Activated T-cell treated with anti-CD3 and anti-CD28 coated beads, Interleukin-2, amount 50 U/mL, for 24 hours (primary cell): ENCODE results near the gene CTXN3.

Experiments used
- DNase-seq: peaks from one replicate; pipeline ENCODE4 v3.0.0-alpha.2; 2020
- H3K27ac Mint-ChIP-seq: 2 replicates; pipeline ENCODE4 v1.8.0; 2020; ENCODE audit warnings: mild to moderate bottlenecking, mixed read lengths
- H3K27me3 Mint-ChIP-seq: 2 replicates; pipeline ENCODE4 v1.8.0; 2020; ENCODE audit warnings: mixed read lengths
- H3K36me3 Mint-ChIP-seq: 2 replicates; pipeline ENCODE4 v1.8.0; 2020; ENCODE audit warnings: low read depth, mixed read lengths
- H3K4me1 Mint-ChIP-seq: 2 replicates; pipeline ENCODE4 v1.8.0; 2020; ENCODE audit warnings: low read depth, mixed read lengths
- H3K4me3 Mint-ChIP-seq: 2 replicates; pipeline ENCODE4 v1.8.0; 2020; ENCODE audit warnings: mild to moderate bottlenecking, moderate library complexity, mixed read lengths
- H3K9me3 Mint-ChIP-seq: 2 replicates; pipeline ENCODE4 v1.8.0; 2020; ENCODE audit warnings: mixed read lengths

Gene CTXN3

DNA sequence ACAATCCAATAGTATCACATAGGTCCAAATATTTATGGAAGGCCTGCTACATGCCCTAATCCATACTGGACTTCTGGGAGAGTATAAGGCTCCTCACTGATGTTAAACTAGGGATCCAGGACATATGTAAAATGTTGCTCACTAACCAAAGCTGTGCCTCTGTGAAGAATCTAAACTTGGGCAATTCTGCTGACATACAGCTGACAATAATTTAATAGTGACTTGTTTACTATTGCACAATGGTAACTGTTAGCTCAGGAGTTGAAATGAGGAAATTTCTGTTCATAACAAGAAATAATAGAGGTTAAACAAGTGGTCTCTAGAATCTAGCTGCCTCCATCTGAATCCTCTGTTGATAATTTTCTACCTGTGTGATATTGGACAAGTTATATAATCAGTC is 14.9 kb upstream of the CTXN3 start:
- no peak for DNase-seq
- Mint-ChIP-seq H3K4me3 (no peak overlapping the region), H3K27me3 (peaks cover 23% of the 10 kb centered on the region), H3K27ac (no peak overlapping the region), H3K4me1 (no peaks in the 10 kb centered on the region), H3K9me3 (no peaks in the 10 kb centered on the region), H3K36me3 (no peaks in the 10 kb centered on the region)

DNA sequence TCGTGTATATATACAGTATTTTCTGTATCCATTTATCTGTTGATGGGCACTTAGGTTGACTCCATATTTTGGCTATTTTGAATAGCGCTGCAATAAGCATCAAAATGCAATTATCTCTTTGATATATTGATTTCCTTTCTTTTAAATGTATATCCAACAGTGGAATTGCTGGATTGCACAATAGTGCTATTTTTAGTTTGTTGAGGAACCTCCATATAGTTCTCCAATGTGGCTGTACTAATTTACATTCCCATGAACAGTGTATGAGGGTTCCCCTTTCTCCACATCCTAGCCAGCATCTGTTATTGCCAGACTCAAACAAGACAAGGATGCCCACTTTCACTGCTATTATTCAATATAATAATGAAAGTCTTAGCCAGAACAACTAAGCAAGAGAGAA is 9.1 kb upstream of the CTXN3 start:
- peaks cover 17% of the 10 kb centered on the region for H3K27me3 Mint-ChIP-seq
- H3K36me3 Mint-ChIP-seq = no peaks in the 10 kb centered on the region
- no peaks in the 10 kb centered on the region for H3K4me1 Mint-ChIP-seq
- H3K27ac Mint-ChIP-seq = no peak overlapping the region
- no peak for DNase-seq
- no peak overlapping the region for H3K4me3 Mint-ChIP-seq
- H3K9me3 Mint-ChIP-seq = no peaks in the 10 kb centered on the region

DNA sequence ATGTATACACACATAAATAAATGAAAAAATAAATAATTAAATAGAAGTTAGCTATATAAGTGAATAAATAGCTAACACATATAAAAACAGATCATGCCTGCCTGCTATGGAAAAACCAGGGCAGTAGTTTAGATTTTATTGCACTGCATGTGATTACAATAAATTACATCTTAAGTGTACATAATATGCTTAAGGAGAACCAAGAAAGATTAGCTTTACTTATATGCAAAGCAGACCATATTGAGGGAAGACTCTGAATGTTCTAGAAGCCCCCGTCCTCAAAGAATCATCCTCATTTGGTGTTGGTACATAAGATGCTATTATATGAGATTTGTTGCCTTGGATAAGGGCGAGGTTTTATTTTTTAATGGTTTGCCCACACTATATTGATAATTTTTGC is 5.9 kb upstream of the CTXN3 start:
- no peak for DNase-seq
- Mint-ChIP-seq H3K4me1 (no peaks in the 10 kb centered on the region), H3K27me3 (peaks cover 5% of the 10 kb centered on the region), H3K4me3 (no peak overlapping the region), H3K36me3 (no peaks in the 10 kb centered on the region), H3K27ac (no peak overlapping the region), H3K9me3 (no peaks in the 10 kb centered on the region)

DNA sequence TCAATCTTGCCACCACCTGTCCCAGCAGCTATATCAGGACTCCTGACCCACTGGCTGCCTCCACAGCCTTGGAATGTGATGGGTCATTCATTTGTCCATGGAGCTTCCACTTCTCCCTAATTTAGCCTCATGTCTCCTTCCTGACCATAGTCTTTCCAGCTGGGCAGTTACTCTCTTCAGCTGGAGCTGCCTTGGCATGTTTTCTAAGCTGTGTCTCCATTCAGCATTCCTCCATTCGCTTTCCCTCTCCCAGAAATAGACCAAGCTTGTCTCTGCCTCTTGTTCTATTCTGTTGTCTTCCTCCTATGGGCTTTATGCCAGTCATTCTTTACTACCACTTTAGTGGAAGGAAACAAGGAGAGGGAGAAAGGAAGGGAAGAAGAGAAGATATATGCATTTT is 5.3 kb upstream of the CTXN3 start:
- Mint-ChIP-seq H3K9me3 (no peaks in the 10 kb centered on the region), H3K4me1 (no peaks in the 10 kb centered on the region), H3K27me3 (no peaks in the 10 kb centered on the region), H3K36me3 (no peaks in the 10 kb centered on the region), H3K4me3 (no peak overlapping the region), H3K27ac (no peak overlapping the region)
- DNase-seq = no peak

DNA sequence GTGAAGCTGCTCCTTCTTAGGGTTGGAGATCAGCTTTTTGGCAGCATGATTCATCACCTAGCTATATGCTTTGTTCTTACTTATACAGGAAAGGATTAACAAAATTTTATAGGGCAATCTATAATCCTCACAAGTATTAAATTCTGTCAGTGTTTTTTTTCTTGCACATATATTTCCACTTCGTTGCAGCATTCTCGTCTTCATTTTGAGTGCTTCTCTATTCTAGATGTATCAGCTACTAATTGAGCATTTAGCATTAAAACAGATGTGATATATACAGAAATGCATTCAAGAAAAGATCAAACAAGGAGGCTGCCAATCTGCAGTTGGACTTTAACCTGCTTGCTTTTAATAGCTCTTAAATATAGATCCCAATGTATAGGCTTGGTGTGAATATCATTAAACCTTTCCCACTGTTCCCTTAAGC is 3.6 kb upstream of the CTXN3 start:
- no peak overlapping the region for H3K27ac Mint-ChIP-seq
- H3K4me1 Mint-ChIP-seq = no peaks in the 10 kb centered on the region
- H3K4me3 Mint-ChIP-seq = no peak overlapping the region
- H3K9me3 Mint-ChIP-seq = no peaks in the 10 kb centered on the region
- H3K36me3 Mint-ChIP-seq = no peaks in the 10 kb centered on the region
- no peak for DNase-seq
- no peaks in the 10 kb centered on the region for H3K27me3 Mint-ChIP-seq

DNA sequence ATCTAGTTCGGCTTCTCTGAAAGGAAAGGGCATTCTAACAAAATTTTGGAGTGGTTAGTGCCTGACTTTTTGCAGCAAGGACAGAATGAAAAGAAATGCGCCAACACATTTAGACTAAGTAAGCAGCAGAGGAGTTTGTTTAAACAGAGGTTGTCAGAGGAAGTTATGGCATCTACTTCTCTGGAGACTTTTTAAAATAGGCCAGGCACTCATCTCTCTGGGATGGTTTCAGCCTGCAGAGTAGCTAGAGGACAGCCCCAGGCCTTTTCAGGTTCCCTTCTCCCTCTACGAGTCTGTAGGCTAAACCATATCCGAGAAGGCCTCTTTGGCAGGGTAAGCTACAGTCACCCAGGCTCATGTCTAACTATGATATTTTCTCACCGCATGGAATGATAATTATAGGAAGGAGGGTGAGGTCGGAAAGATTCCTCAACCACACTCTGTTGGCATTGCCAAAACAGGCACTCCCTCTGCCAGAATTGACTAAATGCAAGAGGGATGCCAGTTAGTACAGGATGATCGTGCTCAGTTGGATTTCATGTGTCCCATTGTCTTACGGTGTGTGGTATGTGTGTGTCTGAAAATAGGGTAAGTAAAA is 1.4 kb upstream of the CTXN3 start:
- Mint-ChIP-seq H3K9me3 (no peaks in the 10 kb centered on the region), H3K27ac (no peak overlapping the region), H3K4me3 (no peak overlapping the region), H3K36me3 (no peaks in the 10 kb centered on the region), H3K4me1 (no peaks in the 10 kb centered on the region), H3K27me3 (no peaks in the 10 kb centered on the region)
- no peak for DNase-seq

DNA sequence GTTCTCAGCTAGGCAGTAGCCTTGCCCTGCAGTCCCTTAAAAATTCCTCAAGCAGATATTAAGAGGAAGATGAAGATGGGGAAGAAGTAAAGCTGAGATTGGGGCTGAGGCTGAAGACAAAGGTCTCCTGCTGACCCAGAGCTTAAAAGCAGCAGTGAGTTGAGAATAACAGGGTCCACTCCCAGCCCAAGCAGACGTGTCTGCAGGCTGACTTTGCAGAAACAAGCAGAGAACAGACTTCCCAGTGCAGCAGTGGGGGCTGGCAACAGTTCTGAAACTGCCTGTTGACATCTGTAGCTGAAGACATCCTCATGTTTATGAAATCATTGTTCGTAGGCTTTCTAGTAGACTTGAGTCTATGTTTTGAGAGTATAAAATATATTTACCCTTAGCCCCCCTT is 1.1 kb downstream of the CTXN3 start:
- DNase-seq = no peak
- H3K4me3 Mint-ChIP-seq = no peak overlapping the region
- no peaks in the 10 kb centered on the region for H3K36me3 Mint-ChIP-seq
- no peaks in the 10 kb centered on the region for H3K4me1 Mint-ChIP-seq
- H3K27ac Mint-ChIP-seq = no peak overlapping the region
- H3K9me3 Mint-ChIP-seq = no peaks in the 10 kb centered on the region
- peaks cover 3% of the 10 kb centered on the region for H3K27me3 Mint-ChIP-seq

DNA sequence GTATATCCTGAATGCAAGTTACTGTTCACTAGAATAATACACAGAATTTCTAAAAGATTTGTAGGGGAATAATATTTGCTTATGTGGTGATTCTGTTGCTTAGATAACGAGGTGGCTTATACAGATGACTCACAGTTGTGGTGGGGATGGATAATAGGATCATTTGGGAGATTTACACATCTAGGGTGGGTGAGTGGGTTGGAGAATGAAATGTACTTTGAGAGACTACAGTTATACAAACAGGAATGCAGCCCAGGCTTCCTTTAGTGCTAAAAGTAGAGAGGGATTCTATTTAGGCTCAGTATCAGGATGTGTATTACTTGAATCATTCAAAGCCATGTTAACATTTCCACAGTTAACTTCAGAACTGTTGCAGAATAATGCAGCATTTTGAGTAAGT is 1.8 kb downstream of the CTXN3 start:
- Mint-ChIP-seq H3K9me3 (no peaks in the 10 kb centered on the region), H3K27ac (no peak overlapping the region), H3K4me1 (no peaks in the 10 kb centered on the region), H3K4me3 (no peak overlapping the region), H3K36me3 (no peaks in the 10 kb centered on the region), H3K27me3 (peaks cover 3% of the 10 kb centered on the region)
- DNase-seq = no peak

DNA sequence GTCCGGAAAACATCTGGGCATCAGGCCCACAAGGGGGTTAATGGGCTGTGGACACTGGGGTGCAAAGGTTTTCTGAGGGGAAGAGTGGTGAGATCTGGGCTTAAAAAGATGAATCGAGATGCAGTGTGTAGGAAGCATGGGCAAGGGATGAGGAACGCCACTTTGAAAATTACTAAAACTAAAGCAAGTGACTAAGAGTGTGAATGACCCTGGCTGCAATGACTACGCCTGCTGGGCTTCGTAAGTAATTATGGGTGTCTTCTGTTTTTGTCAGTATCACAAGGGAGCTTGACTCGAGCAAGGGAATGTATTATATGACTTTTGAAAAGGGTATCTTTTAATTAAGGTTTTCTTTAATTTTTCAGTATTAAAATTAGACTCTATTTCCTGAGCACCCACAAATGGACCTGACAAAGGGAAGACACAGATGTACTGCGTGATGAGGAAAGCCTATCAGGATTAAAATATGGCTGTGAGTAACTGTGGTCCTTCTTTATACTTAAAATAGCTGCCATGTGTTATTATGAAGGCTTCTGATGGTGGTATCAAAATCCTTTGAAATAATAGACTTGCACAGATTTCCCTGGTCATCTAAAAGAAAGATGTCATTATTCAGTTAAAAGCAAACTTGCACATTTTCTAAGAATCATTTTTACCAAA is 4.2 kb downstream of the CTXN3 start:
- peaks cover 7% of the 10 kb centered on the region for H3K27me3 Mint-ChIP-seq
- H3K9me3 Mint-ChIP-seq = no peaks in the 10 kb centered on the region
- no peaks in the 10 kb centered on the region for H3K4me1 Mint-ChIP-seq
- H3K27ac Mint-ChIP-seq = no peak overlapping the region
- H3K4me3 Mint-ChIP-seq = no peak overlapping the region
- no peak for DNase-seq
- no peaks in the 10 kb centered on the region for H3K36me3 Mint-ChIP-seq

DNA sequence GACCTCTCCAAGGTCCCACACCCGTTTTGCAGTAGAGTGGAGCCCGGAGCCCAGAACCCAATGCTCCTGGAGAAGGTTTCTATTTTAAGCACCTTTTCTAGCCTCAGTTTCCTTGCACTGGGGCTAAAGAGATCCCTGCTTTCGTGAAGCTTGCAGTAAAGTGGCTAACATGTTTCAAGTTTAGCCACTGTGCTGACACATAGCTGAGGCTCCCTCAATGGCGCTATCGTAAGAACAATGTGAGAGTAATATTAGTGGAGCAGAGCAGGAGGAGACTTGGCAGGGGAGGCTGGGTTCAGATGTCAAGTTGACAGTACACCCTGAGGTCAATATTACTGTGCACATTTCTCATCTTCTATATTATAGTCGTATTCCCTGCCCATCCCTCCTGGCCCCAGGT is 7.9 kb downstream of the CTXN3 start:
- Mint-ChIP-seq H3K4me1 (no peaks in the 10 kb centered on the region), H3K4me3 (no peak overlapping the region), H3K9me3 (no peaks in the 10 kb centered on the region), H3K27ac (no peak overlapping the region), H3K27me3 (peaks cover 7% of the 10 kb centered on the region), H3K36me3 (no peaks in the 10 kb centered on the region)
- no peak for DNase-seq

DNA sequence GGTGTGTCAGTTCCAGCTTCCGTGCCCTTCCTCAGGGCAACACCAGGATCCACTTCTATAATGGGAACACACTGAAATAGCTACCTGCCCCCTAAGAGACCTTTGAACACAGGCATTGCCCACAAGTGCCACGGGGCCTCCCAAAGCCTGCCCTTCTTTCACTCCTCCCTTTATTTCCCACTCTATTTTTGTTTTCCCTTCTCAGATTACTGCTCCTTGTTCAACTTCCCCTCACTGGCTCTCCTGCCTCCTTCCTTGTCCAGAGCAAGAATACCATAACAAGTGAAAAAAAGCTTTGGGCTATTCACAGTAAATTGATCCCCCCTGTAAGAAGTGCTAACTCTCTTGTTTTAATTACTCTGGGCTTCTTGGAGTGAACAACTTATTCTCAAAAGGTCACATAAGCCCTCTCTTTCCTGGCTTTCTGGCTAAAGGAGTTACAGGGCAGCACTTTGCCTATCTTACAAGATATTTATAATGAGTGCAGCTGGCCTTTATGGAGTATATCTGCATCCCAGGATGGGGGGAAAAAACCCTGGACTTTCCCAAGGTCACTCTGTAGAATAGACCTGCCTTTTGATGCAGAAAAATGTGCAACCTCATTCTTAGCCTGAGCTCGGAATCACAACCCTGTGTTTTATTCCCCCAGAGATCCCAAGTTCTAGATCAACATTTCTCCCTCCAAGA is 11.3 kb downstream of the CTXN3 start:
- Mint-ChIP-seq H3K4me3 (no peak overlapping the region), H3K36me3 (no peaks in the 10 kb centered on the region), H3K4me1 (no peaks in the 10 kb centered on the region), H3K27ac (no peak overlapping the region), H3K27me3 (peaks cover 4% of the 10 kb centered on the region), H3K9me3 (no peaks in the 10 kb centered on the region)
- no peak for DNase-seq

DNA sequence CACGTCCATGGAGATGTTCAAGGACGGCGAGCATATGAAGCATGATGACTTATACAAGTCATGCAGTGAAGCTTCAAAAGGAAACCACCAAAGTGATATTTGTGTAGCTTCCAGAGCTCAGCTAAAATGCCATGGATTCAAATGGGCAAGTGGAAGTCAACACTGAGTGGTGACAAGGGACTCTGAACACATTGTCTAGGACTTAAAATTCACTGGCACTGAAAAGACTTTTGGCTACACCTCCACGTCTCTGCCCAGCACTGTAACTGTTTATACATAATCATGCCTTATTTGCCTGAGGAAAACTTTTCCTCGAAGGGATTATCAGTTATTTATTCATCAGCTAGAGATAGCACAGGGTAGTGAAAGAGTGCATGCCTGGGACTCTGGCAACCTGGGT is 15.2 kb downstream of the CTXN3 start:
- no peaks in the 10 kb centered on the region for H3K4me1 Mint-ChIP-seq
- no peaks in the 10 kb centered on the region for H3K27me3 Mint-ChIP-seq
- H3K9me3 Mint-ChIP-seq = no peaks in the 10 kb centered on the region
- H3K4me3 Mint-ChIP-seq = no peak overlapping the region
- DNase-seq = no peak
- no peaks in the 10 kb centered on the region for H3K36me3 Mint-ChIP-seq
- H3K27ac Mint-ChIP-seq = no peak overlapping the region

DNA sequence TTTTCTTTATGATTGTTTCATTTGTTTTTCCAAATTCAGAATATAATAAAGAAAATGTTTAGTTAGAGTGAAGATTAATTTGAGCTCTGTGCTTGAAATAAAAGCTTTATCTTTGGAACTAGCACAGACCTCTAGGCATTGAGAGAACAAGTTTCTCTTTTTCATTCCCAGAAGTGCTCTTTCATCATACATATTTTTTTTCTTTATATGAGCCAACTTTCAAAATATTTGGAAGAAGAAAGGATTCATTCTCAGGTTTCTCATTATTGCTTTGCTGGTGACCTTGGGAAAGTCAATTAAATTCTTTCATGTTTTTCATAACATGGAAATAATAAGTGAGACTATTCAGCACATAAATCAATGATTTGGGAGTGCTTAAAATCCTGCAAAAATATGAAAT is 16.8 kb downstream of the CTXN3 start:
- Mint-ChIP-seq H3K27ac (no peak overlapping the region), H3K4me1 (no peaks in the 10 kb centered on the region), H3K27me3 (no peaks in the 10 kb centered on the region), H3K36me3 (no peaks in the 10 kb centered on the region), H3K4me3 (no peak overlapping the region), H3K9me3 (no peaks in the 10 kb centered on the region)
- DNase-seq = no peak

DNA sequence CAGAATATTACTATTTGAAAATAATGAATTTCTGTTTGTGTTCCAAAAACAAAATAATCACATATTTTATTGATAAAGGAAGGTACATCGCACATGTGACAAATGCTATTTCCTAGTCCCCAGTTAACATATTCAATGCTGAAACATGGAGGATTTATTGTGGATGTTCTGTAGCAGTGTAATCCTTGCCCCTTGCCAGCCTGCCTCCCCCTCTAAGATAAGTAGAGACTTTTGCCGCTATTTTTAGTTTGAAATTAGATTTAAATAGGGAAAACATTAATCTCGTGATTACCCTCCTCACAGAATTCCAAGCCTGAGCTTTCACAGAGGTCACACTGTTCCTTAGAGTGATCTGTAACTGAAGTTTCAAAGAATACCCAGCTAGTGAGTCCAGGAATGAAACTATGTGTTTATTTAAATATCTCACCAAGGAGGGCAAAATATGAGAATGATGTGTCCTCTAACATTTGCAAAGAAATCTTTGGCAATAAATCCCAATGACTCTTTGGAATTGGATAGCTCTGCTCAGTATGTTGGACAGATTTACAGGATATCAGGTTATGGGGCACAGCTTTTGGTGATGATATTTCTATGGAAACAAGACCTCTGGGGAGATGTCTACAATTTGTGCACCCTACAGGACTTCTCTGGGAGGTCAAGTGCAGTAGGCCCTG is 17.3 kb downstream of the CTXN3 start:
- H3K36me3 Mint-ChIP-seq = no peaks in the 10 kb centered on the region
- H3K4me3 Mint-ChIP-seq = no peak overlapping the region
- H3K27ac Mint-ChIP-seq = no peak overlapping the region
- no peaks in the 10 kb centered on the region for H3K27me3 Mint-ChIP-seq
- no peak for DNase-seq
- no peaks in the 10 kb centered on the region for H3K4me1 Mint-ChIP-seq
- H3K9me3 Mint-ChIP-seq = no peaks in the 10 kb centered on the region

DNA sequence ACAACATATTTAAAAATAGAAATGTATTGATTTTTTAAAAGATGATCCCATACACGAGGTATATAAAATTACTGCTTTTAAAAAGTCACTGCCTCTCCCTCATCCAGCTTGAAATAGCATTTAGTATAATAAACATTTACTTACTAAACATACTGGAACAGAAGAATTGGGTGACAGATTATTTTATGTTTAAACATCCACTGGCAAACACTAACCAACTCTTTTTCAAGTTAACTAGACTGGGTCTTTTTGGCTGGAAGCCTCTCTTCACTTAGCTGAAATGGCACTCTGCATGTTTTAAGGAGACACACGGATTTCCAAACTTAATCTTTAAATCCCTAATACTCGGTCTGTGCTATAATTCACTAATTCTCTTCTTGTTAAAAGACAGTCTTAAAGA is 19.0 kb downstream of the CTXN3 start:
- H3K27me3 Mint-ChIP-seq = no peaks in the 10 kb centered on the region
- H3K27ac Mint-ChIP-seq = no peak overlapping the region
- no peaks in the 10 kb centered on the region for H3K36me3 Mint-ChIP-seq
- H3K4me1 Mint-ChIP-seq = no peaks in the 10 kb centered on the region
- H3K9me3 Mint-ChIP-seq = no peaks in the 10 kb centered on the region
- H3K4me3 Mint-ChIP-seq = no peak overlapping the region
- DNase-seq = no peak
